HG02943 (cell line): Measurements from ENCODE around the gene SLC10A3.

Source experiments
- ATAC-seq: cut with Tn5 transposase; IDR thresholded peaks from one replicate; pipeline ENCODE4 v1.9.1; 2021; ENCODE audit warnings: mild to moderate bottlenecking, low read depth, moderate library complexity; ENCODE audit not compliant: unreplicated experiment

SLC10A3 gene

DNA sequence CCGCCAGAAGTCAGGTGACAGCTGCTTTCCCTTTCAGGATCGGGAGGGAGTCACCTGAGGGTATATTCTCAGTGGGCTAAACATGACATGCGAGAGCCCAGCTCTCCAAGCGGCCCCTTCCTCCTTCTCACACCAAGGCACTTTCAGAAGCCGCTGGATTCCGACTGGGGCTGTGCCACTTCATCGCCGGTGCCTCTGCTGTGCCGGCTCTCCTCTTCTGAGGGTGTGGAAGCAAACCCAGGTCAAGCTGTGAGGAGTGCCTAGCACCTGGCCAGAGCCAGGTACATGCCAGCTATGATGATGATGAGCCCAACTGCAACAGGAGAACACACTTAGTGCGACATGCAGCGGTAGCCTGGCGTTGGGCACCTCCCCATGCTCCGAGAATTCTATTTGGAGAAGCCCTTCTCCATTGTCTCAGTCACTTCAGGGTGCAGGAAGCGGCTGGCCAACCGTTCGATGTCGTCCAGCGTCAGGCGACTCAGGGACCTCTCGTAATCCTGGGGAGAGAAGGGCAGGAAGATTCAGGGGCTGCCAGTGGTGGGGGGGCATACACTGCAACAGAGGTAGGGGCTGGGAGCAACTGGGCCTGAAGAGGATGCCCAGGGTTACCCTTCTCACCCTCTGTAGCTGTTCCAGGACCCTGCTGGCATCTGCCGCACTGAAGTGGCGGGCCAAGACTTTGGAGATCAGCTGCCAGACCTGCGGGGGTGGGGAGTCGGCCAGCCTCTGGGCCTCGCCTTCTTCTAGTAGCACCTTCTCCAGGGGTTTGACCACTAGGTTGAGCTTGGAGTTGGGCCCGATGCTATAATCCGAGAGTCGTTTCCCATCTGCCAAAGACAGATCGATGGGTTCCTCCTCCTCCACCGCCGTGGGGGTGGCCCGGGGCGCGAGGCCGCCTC is 5.0 kb downstream of the SLC10A3 start:
- ATAC-seq: no peak

- ATAC-seq: no peak
Measured at GRCh38 chrX:154484255-154485149, 5.9 kb downstream of the SLC10A3 start.

- ATAC-seq: no peak
Measured at GRCh38 chrX:154483325-154483724, 7.1 kb downstream of the SLC10A3 start.

GRCh38 chrX:154482786-154483185 is 7.6 kb downstream of the SLC10A3 start:
- ATAC-seq: no peak

- no peak for ATAC-seq
Measured at GRCh38 chrX:154481911-154482601, 8.4 kb downstream of the SLC10A3 start.

DNA sequence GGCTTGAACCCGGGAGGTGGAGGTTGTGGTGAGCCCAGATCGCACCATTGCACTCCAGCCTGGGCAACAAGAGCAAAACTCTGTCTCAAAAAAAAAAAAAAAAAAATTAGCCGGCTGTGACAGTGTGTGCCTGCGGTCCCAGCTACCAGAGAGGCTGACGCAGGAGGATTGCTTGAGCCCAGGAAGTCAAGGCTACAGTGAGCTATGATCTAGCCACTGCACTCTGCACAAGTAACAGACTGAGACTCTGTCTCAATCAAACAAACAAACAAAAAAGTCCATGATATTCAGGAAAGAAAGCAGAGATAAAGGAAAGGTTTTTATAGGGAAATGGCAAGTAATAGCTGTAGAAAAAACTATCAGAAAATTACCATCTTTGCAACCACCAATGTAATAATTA is 9.2 kb downstream of the SLC10A3 start:
- no peak for ATAC-seq

GRCh38 chrX:154478728-154479622 is 11.5 kb downstream of the SLC10A3 start, which contains the start of gene LAGE3:
Gene LAGE3 (minus strand): TSS chrX:154479281. CDS start chrX:154478915, 366 bp downstream.
- ATAC-seq: peak; percentile 81

DNA sequence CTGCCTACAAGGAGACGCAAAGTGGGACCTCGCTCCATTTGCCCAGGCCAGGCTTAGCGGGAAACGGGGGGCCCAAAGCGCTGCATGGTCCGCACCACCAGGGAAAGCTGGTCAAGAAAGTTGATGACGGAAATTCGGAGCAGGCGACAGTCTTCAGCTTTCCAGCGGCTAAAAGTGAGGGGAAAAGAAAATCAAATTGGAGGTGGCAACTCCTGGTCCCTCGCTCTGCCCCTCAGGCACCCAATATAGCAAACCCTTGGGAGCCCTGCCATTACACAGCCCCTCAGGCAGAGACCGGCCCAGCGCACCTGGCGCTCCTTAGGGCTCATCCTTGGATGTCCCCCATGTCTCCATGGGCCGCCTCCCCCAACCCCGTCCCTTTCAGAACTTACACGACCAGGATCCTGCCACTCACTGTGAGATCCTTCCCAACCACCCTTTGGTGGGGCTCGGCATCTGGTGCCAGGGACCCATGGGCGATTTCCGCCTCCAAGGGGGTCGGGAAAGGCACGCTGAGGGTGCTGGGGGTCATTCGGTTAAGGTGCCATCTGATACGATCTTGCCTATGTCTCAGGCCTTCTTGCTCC is 12.4 kb downstream of the SLC10A3 start:
- no peak for ATAC-seq

GRCh38 chrX:154476821-154477220 is 13.6 kb downstream of the SLC10A3 start:
- no peak for ATAC-seq

DNA sequence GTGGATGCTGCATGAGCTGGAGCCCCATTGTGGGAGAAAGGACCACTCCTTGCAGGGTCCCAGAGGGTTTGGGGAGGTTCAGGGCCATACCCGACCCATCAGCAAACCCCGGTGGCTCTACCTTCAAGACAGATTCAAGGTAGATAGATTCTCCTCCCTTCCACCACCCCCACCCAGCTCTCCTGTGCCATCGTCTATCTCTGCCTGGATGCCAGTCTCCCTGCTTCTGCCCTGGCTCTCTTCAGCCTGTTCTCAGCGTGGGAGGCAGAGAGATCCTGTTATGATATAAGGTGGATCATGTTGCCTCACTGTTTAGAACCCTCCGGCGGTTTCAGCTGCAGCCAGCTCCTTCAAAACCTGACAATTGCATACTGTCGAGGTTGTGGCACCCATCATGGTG is 16.7 kb downstream of the SLC10A3 start:
- no peak for ATAC-seq

GRCh38 chrX:154472685-154473632 is 17.5 kb downstream of the SLC10A3 start:
- ATAC-seq: no peak

DNA sequence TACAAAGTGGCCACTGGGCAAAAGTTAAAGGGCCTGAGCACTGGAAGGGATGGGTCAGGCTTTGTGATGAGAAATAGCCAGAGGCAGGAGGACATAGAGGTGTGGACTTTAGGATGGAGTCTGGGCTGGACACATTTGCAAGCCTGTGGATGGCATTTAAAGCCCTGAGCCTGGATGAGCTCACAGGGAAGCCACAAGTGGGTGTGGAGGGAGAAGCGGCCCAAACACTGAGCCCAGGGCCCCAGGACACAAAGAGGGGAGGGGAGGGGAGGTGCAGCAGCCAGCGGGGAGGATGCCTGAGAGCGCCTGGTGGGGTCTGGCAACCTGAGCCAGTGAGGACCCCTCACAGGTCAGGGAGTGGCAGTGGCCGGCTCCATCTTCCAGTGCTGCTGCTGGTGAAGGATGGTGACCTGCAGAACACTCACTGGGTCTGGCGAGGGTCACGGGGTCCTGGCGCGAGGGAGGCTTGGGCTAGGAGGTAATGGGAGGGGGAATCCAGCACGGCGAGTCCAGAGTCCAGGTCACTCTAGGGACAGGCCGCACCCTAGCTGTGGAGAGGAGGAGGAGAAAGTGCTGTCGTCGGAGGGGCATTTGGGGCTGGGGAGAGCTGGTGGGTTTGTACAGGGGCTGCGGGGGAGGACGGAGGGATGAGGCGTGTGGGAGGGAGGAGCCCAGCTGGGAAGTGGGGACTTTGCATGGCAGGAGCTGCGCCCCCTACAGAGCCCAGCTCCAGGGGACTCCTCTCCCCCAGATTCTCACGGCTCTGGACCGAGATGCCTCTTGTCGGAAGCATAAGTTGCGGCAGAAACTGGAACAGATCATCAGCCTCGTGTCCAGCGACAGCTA is 18.4 kb downstream of the SLC10A3 start:
- ATAC-seq: no peak

GRCh38 chrX:154470914-154471568 is 19.4 kb downstream of the SLC10A3 start:
- no peak for ATAC-seq

DNA sequence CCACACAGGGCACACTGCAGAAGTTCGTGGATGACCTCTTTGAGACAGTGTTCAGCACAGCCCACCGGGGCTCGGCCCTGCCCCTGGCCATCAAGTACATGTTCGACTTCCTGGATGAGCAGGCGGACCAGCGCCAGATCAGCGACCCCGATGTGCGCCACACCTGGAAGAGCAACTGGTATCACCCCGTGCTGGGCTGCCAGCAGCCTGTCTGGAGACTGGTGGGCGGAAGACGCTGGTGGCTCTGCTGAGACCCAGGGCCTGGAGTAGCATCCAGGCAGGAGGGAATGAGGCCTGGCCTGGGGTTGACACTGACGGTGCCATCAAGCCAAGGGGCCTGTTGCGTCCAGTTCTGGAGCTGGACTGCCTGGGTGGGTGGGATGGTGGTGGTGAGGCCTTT is 20.0 kb downstream of the SLC10A3 start:
- no peak for ATAC-seq

GRCh38 chrX:154469880-154470279 is 20.5 kb downstream of the SLC10A3 start:
- no peak for ATAC-seq

- ATAC-seq: no peak
Measured at GRCh38 chrX:154469114-154469513, 21.3 kb downstream of the SLC10A3 start.

DNA sequence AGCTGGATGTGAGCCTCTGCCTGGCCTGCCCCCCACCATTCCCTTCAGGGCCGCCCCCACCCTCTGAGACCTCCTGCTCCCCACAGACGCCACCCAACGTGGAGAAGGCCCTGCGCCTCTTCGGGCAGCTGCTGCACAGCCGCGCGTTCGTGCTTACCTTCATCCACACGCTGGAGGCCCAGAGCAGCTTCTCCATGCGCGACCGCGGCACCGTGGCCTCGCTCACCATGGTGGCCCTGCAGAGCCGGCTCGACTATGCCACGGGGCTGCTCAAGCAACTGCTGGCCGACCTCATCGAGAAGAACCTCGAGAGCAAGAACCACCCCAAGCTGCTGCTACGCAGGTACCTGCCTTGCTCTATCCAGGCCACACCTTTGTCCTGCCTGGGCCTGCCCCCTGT is 22.2 kb downstream of the SLC10A3 start:
- ATAC-seq: no peak
